ENCODE measurements around the gene COL9A3.

DNA sequence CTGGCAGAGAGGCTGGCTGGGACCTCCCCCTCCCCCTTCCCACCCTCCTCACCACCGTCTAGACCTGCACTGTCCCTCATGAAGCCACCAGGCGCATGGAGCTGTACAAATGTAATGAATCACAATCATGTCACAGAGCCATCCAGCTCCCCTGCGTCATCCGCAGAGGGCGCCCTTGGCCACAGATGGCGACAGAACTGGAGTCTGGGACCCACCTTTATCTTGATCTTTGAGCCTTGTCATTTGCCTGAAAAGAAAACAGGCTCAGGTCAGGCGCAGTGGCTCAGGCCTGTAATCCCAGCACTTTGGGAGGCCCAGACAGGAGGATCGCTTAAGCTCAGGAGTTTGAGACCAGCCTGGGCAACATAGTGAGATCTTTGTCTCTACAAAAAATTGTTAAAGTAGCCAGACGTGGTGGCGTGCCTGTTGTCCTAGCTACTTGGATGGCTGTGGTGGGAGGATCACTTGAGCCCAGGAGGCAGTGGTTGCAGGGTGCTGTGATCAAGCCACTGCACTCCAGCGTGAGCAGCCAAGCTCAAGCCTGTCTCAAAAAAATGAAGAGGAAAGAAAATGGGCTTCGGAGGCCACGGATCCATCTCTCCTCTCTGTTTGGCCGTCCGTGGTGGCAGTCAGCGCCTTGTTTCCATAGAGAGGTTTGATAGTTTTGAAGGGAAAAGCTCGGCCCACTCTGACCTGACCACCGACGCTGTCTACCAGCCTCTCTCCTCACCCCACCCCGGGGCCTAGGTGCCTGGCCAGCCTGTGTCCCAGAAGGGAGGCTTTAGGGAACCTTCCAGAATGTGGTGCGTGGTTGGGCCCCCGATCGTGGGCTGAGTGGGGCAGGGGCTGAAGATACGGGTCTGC, 6.2 kb downstream of the COL9A3 start:
- TF ChIP-seq, protein P1, sequence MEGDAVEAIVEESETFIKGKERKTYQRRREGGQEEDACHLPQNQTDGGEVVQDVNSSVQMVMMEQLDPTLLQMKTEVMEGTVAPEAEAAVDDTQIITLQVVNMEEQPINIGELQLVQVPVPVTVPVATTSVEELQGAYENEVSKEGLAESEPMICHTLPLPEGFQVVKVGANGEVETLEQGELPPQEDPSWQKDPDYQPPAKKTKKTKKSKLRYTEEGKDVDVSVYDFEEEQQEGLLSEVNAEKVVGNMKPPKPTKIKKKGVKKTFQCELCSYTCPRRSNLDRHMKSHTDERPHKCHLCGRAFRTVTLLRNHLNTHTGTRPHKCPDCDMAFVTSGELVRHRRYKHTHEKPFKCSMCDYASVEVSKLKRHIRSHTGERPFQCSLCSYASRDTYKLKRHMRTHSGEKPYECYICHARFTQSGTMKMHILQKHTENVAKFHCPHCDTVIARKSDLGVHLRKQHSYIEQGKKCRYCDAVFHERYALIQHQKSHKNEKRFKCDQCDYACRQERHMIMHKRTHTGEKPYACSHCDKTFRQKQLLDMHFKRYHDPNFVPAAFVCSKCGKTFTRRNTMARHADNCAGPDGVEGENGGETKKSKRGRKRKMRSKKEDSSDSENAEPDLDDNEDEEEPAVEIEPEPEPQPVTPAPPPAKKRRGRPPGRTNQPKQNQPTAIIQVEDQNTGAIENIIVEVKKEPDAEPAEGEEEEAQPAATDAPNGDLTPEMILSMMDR (IDR thresholded peaks at IDR 0.05; ENCODE audit: poor library complexity, severe bottlenecking): peak; percentile 19
- no peak for TF ChIP-seq EZH2 (IDR thresholded peaks at IDR 0.05; ENCODE audit: borderline replicate concordance, insufficient read depth, low read length, poor library complexity, severe bottlenecking)

Measured in neural cell (in vitro differentiated cells).